WERI-Rb-1 (cell line): ENCODE data around the gene ZNF133.

Experiments used
- DNase-seq: peaks from one replicate; pipeline ENCODE4 v3.0.0-alpha.2; 2020
- H3K27ac ChIP-seq: fragments of 250-450 bp; sonication (Bioruptor Pico); 2 replicates; pipeline ENCODE4 v1.5.1; 2020; ENCODE audit warnings: mild to moderate bottlenecking, moderate library complexity
- H3K27me3 ChIP-seq: fragments of 250-450 bp; sonication (Bioruptor Pico); 2 replicates; pipeline ENCODE4 v1.5.1; 2021; ENCODE audit warnings: mild to moderate bottlenecking, low read depth, moderate library complexity; ENCODE audit not compliant: insufficient read depth, severe bottlenecking
- H3K36me3 ChIP-seq: fragments of 250-450 bp; sonication (Bioruptor Pico); 2 replicates; pipeline ENCODE4 v1.5.1; 2020; ENCODE audit warnings: mild to moderate bottlenecking, moderate library complexity
- H3K4me3 ChIP-seq: 2 replicates; pipeline ENCODE4 v1.5.1; 2011; ENCODE audit warnings: low read depth, mild to moderate bottlenecking, control low read depth, low read length
- H3K9me3 ChIP-seq: fragments of 250-450 bp; sonication (Bioruptor Pico); 2 replicates; pipeline ENCODE4 v1.5.1; 2021; ENCODE audit warnings: mild to moderate bottlenecking, moderate library complexity; ENCODE audit not compliant: severe bottlenecking
- CTCF ChIP-seq: IDR thresholded peaks from 2 replicates; pipeline ENCODE4 v1.5.1; 2011; ENCODE audit warnings: low read depth, mild to moderate bottlenecking, control low read depth, inconsistent platforms, low read length

Gene ZNF133

GRCh38 chr20:18310051-18310450 lies 21.7 kb downstream of the ZNF133 start:
- Histone ChIP-seq H3K27me3 (no peaks in the 10 kb centered on the region), H3K36me3 (no peaks in the 10 kb centered on the region; the same call in 1 of the 2 replicates), H3K4me3 (no peak overlapping the region), H3K9me3 (no peaks in the 10 kb centered on the region), H3K27ac (no peak overlapping the region)
- TF ChIP-seq CTCF: no peak
- DNase-seq: no peak

GRCh38 chr20:18310592-18310991 lies 22.3 kb downstream of the ZNF133 start:
- H3K27ac ChIP-seq: no peak overlapping the region
- no peak for TF ChIP-seq CTCF
- no peaks in the 10 kb centered on the region for H3K27me3 ChIP-seq
- no peak for DNase-seq
- no peak overlapping the region for H3K4me3 ChIP-seq
- peaks cover 5% of the 10 kb centered on the region for H3K36me3 ChIP-seq
- H3K9me3 ChIP-seq: no peaks in the 10 kb centered on the region

GRCh38 chr20:18312723-18313122 lies 24.4 kb downstream of the ZNF133 start:
- Histone ChIP-seq H3K27ac (no peak overlapping the region), H3K36me3 (peaks cover 7% of the 10 kb centered on the region)
- no peak for TF ChIP-seq CTCF

GRCh38 chr20:18313411-18313810 lies 25.1 kb downstream of the ZNF133 start:
- Histone ChIP-seq H3K9me3 (no peaks in the 10 kb centered on the region), H3K4me3 (no peak overlapping the region), H3K36me3 (peaks cover 7% of the 10 kb centered on the region), H3K27me3 (no peaks in the 10 kb centered on the region), H3K27ac (no peak overlapping the region)
- DNase-seq: no peak
- no peak for TF ChIP-seq CTCF

More at GRCh38 chr20:18312723-18313122, 24.4 kb downstream of the ZNF133 start:
- Histone ChIP-seq H3K9me3 (no peaks in the 10 kb centered on the region), H3K4me3 (no peak overlapping the region), H3K27me3 (no peaks in the 10 kb centered on the region)
- no peak for DNase-seq

- no peak for DNase-seq
- TF ChIP-seq CTCF: no peak
- no peak overlapping the region for H3K4me3 ChIP-seq
- no peaks in the 10 kb centered on the region for H3K27me3 ChIP-seq
- no peaks in the 10 kb centered on the region for H3K9me3 ChIP-seq
- H3K36me3 ChIP-seq: peaks cover 7% of the 10 kb centered on the region
- no peak overlapping the region for H3K27ac ChIP-seq
Observed at GRCh38 chr20:18314786-18315406, 26.6 kb downstream of the ZNF133 start.

- Histone ChIP-seq H3K9me3 (no peaks in the 10 kb centered on the region), H3K27me3 (no peaks in the 10 kb centered on the region), H3K27ac (no peak overlapping the region), H3K36me3 (peaks cover 7% of the 10 kb centered on the region), H3K4me3 (no peak overlapping the region)
- no peak for TF ChIP-seq CTCF
- no peak for DNase-seq
Observed at GRCh38 chr20:18316166-18316565, 27.8 kb downstream of the ZNF133 start.
